HG02938 (cell line): ENCODE results near the gene SUMF1.
A peak's percentile ranks its signal among the peaks of the same experiment; 100 is the strongest.

Experiments used
- ATAC-seq: cut with Tn5 transposase; IDR thresholded peaks from one replicate; pipeline ENCODE4 v1.9.1; 2021; ENCODE audit warnings: mild to moderate bottlenecking, moderate library complexity; ENCODE audit not compliant: unreplicated experiment

Gene SUMF1

GRCh38 chr3:4394567-4394966 is 72.5 kb downstream of the SUMF1 start:
- ATAC-seq = no peak

DNA sequence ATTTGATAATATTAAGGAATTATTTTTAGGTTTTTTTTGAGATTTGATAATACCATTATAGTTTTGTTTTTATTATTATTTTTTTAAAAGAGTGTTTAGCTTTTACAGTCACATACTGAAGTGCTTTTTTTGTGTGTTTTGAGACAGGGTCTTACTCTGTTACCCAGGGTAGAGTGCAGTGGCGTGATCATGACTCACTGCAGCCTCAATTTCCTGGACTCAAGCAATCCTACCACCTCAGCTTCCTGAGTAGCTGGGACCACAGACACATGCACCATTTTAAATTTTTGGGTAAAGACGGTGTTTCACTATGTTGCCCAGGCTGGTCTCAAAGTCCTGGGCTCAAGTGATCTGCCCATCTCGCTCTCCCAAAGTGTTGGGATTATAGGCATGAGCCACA is 73.0 kb downstream of the SUMF1 start:
- ATAC-seq = no peak

DNA sequence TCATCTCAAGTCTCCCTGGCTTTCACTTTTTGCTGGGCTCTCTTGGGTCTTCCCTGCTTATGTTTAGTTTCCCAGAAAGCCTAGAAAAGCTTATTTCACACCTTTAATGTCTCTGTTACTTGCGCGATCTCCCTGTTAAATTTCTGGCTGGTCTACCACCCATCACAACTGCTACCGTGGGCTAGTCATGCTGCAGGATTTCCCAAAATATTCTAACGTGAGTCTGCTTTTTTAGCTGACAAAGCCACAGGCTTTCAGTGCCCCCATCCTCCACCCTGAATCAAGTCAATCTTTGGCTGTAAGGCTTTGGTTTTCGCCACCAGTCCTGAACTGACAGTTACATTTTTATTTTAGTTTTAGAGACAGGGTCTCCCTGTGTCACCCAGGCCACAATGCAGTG is 74.1 kb downstream of the SUMF1 start:
- ATAC-seq = no peak

DNA sequence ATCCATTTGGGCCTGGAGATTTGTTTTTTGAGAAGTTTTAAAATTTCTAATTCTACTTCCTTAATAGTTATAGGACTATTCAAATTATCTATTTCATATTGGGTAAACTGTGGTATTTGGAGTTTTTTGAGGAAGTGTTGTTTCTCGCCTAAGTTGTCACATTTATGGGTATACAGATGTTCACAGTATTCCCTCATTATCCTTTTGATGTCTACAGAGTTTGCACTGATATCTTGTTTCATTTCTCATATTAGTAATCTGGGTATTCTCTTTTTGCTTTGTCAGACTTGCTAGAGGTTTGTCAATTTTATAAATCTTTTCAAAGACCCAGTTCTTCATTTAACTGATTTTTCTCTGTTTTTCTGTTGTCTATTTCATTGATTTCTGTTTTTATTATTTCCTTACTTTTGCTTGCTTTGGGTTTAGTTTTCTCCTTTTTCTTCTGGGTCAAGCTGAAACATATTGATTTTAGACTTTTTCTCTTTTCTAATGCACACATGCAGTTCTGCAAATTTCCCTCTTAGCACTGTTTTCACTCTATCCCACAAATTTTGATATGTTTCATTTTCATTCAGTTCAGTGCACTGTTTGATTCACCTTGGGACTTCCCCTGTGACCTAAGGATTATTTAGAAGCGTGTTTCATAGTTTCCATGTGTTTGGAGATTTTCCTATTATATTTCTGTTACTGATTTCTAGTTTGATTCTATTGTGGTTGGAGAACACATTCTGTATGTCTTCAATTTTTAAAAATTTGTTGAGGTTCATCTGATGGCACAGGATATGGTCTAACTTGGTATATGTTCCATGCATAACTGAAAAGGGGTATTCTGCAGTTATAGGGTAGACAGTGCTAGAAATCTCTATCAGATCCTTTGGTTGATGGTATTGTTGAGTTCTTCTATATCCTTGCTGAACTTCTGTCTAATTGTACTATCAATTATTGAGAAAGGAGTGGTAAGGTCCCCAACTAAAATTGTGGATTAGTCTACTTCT is 79.6 kb downstream of the SUMF1 start:
- ATAC-seq = peak; percentile 49

DNA sequence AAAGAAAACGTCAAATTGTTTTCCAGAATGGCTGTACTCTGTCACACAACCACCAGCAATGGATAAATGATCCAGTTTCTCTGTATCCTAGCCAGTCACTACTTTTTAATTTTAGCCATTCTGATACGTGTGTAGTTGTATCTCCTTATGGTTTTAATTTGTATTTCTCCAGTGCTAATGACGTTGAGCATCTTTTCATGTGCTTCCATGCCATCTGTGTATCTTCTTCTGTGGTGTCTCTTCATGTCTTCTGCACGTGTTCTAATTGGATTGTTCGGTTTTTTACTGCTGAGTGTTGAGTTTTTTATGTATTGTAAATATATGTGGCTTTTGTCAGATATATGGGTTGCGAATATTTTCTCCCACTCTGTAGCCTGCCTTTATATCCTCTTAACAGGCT is 81.9 kb downstream of the SUMF1 start:
- no peak for ATAC-seq

- no peak for ATAC-seq
These were observed 87.1 kb downstream of the SUMF1 start for GRCh38 chr3:4380013-4380412.

- no peak for ATAC-seq
These were observed 90.6 kb downstream of the SUMF1 start for GRCh38 chr3:4376499-4376898.

GRCh38 chr3:4375911-4376310 is 91.2 kb downstream of the SUMF1 start:
- ATAC-seq = no peak

DNA sequence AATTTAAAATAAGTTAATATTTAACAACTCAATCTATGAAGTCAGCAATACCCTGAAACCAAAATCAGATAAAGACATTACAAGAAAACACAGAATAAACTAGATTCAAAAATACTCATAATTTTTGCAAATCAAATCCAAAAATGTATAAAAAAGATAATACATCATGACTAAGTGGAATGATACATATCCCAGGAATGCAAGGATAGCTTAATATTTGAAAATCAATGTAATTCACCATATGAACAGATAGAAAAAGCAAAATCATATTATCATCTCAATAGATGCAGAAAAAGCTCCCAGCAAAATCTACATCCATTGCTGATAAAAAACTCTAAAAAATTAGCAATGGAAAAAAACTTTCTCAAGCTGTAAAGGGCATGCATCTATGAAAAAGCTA is 93.4 kb downstream of the SUMF1 start:
- ATAC-seq = no peak

DNA sequence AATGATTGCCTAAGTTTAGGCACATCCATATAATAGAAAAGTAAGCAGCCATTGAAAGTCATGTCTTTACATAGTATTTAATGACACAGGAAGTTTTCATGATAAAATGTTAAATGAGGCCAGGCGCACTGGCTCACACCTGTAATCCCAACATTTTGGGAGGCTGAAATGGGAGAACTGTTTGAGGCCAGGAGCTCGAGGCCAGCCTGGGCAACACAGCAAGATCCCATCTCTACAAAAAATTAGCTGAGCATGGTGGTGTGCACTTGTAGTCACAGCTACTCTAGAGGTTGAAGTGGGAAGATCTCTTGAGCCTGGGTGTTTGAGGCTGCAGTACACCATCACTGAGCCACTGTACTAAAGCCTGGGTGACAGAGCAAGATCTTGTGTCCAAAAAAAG is 104.5 kb downstream of the SUMF1 start:
- no peak for ATAC-seq

DNA sequence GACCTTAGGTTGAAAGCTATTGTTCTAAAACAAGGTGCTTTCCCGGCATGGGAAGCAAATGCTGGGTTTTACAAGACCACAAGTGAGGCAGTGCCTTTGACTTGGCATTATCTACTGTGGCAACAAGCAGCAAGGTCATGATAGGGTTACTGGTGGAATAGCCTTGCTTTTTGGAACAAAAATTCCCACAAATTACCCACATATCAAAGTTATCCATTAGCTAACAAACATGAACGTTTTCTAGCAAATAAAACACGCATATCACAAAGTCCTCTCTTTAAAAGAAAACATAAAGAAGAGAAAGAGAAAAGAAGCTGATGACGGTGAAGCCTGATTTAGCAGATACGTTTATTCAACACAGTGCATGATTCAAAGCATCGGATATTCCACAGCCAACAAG is 106.3 kb downstream of the SUMF1 start:
- ATAC-seq = no peak

DNA sequence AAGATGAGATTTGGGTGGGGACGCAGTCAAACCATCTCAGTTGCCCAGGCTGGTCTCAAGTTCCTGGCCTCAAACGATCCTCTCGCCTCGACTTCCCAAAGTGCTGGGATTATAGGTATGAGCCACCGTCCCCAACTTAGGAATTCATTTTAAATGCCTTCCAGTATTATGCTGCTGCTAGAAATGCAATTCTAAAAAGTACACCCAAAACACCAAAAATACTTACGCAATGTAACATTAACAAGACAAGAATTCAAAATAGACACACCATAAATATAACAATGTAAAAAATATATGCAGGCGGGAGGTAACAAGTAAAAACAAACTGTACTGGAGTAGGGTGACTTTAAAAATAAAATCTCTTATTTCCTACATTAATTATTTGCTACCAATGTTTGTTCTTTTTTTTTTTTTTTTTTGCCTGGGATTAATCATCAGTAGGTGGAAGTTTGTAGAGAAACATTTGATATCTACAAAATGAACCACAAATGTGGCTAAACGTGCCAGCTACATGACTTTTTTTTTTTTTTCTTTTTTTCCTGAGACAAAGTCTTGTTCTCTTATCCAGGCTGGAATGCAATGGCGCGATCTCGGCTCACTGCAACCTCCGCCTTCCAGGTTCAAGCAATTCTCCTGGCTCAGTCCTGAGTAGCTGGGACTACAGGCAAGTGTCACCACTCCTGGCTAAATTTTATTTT is 107.1 kb downstream of the SUMF1 start:
- ATAC-seq = no peak

GRCh38 chr3:4358273-4358672 is 108.8 kb downstream of the SUMF1 start:
- no peak for ATAC-seq

DNA sequence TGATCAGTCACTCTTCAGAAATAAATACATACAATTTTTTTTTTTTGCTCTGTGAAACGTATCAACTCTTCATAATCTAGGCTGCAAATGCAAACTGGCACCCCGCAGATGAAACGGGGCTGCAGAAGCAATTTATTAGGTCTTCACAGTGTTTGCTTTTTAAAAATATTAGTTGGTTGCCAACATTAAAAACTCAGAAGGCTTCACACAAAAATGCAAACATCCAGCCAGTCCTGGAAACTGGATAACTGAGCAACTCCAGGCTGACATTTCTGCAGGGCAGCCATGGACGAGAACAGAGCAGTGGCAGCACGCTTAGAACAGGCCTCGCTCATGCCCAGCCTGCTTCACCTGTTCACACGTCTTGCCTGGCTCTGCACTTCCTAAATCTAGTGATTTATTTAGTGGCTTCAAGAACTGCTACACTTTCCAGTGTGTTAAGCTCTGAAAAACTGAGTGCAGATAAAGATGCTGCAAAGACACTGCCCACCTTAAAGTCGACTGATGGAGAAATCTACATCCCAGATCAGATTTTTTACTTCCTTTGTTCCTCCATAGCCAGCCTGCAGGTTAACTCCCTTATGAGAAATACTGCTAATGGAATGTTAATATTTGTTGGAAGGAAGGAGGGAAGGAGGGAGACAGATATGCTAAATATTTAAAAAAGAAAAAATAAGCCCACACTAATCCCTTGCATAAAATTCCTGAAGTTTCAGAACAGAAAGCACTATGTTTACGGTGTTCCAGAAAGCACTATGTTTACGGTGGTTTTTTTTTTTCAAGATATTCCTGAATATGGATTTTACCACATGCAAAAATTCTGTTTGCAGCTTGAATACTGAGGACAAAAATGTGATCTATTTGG is 110.3 kb downstream of the SUMF1 start:
- no peak for ATAC-seq

- no peak for ATAC-seq
These were observed 110.9 kb downstream of the SUMF1 start for GRCh38 chr3:4356220-4356540.

DNA sequence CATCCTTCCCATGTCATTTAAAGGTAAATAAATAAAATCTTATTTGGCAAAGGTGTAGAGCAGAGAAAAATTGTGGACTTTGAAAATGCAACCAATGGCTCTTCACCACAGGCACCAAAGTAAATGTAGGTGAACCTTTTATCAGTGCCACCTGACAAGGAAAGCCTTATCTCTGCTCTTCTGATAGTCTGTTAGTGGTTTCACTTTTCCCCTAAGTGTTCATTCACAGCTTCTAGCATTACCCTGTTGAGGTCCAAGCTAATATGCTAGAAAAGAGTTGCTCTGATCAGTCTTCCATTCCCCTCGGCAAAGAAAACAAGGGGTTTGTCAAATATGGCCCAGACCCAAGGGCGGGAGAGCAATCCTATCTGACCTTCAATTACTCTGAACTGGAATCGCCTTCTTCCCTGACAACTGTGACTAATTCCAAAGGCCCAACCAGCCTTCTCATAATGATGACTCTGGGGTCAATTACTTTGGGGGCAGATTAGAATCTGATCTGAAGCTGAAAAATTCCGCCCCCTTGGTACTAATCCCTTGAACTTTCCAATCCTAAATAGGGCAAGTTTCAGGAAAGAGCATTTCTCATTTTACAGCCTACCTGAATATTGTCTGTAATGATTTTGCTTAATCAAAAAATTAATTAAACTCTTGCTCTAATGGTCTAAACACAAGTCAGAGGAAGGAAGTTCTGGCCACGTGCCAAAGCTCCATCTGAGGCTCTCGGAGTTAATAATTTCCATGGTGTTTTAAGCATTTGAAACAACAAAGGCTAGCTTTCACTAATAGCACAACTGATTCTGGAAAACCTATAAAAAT is 111.5 kb downstream of the SUMF1 start:
- ATAC-seq = no peak

GRCh38 chr3:4351872-4352271 is 115.2 kb downstream of the SUMF1 start:
- no peak for ATAC-seq

DNA sequence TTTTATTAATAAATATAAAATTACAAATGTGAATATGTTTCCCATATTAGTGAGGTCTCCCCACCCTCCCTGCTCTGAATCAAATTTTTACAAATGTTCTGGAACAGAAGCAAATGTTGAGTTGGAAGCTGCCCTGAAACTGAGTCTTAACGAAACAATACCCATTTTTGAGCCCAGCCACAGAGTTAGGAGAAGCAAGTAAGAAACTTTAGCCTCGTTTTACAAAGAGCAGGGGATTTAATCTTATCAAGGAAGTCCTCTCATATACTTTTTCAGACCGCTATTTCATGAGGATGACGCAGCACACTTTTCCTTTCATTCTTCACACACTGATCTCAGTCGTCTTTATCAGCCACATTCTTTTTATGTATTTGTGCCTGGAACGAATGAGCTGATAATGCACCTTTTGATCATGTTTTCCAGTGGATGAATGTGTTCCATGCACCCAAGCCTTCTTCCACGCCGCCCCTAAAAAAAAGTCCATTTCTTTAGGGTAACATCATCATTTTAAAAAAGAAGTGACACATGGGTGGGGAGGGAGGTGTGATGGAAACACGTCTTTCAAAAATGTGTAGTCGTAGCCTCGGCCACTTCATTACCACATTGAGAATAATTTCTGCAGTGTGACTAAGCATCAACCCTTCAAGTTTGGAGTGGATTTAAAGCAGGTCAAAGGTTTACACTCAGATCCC is 115.8 kb downstream of the SUMF1 start:
- peak; percentile 42 for ATAC-seq

- ATAC-seq = peak; percentile 79
These were observed 116.3 kb downstream of the SUMF1 start for GRCh38 chr3:4350789-4351163.

- ATAC-seq = no peak
These were observed 123.8 kb downstream of the SUMF1 start for GRCh38 chr3:4343258-4343657.
